ENCODE data around the gene DPF3. TPM values are rescaled to one million over a fixed set of nuclear protein-coding genes. Genes with fewer than 3 reads are reported as not detected.

DPF3 gene
- total and polyA plus RNA-seq, 2 experiments from 2014 or later, result 6.8 to 7.9 TPM

DNA sequence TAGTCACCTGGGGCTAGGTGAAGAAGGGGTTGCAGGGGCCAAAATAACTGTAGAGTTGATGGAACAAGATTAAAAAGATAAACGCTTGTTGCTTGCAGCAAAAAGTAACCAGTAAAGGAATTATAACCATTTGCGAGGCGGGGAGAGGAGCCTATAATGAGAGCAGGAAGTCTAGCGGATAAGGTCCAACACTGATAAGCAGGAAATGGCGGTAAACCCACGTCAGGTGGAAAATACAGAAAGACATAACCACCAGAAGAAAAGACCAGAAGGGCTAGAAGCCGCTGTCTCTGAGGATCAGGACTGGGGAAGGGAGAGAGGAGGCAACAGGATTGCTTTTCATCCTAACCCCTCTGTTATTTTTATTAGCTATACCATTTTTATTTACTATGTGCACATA is 303.3 kb downstream of the DPF3 start:
- Histone ChIP-seq H3K4me2 (ENCODE audit: unreplicated experiment) (no peak overlapping the region), H4K20me1 (ENCODE audit: insufficient read depth) (no peaks in the 10 kb centered on the region), H3K4me1 (ENCODE audit: insufficient read depth) (no peaks in the 10 kb centered on the region), H3K79me2 (ENCODE audit: insufficient read depth) (no peaks in the 10 kb centered on the region), H3K9me2 (ENCODE audit: insufficient read depth) (no peaks in the 10 kb centered on the region), H2AFZ (no peak overlapping the region), H3K9ac (no peak overlapping the region), H3K9me3 (ENCODE audit: low read depth) (no peaks in the 10 kb centered on the region), H3K27me3 (replicated peaks; ENCODE audit: insufficient read depth) (no peaks in the 10 kb centered on the region), H3K27ac (no peak overlapping the region), H3K4me3 (no peak overlapping the region), H3F3A (ENCODE audit: insufficient read depth) (no peaks in the 10 kb centered on the region), H3K36me3 (ENCODE audit: low read depth) (no peaks in the 10 kb centered on the region)
- no peak for DNase-seq
- 53 to 60% methylated on average over 7 of the region's 7 CpGs for whole genome bisulfite sequencing, 2 experiments (ENCODE audit: low coverage in 1 of 2, low lambda C conversion rate in 2 of 2, missing lambda C conversion rate in 2 of 2)
- TF ChIP-seq EZH2 (IDR thresholded peaks at IDR 0.05; ENCODE audit: insufficient read depth, poor library complexity, severe bottlenecking) (no peak), EZH2phosphoT487 (IDR thresholded peaks at IDR 0.05; ENCODE audit: insufficient read depth, low read depth) (no peak)
- in situ Hi-C loops (cut with MboI), result no loop called here

DNA sequence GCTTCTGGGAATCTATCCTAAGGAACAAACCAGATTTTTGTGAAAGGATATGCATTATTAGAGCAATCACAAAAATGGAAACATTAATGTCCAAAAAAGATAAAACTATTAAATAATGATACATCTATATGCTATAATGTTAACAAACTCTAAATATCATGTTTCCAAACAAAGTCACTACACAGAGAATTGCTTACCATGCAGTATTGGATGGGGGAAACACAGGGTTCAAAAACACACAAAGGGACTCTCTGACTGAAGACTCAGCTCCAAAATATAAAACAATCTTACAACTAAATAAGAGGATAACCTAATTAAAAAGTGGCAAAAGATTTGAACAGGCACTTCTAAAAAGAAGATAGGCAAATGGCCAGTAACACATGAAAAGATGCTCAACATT is 304.2 kb downstream of the DPF3 start:
- in situ Hi-C loops (cut with MboI), result no loop called here
- Histone ChIP-seq H3K27me3 (replicated peaks; ENCODE audit: insufficient read depth) (no peaks in the 10 kb centered on the region), H4K20me1 (ENCODE audit: insufficient read depth) (no peaks in the 10 kb centered on the region), H3K4me1 (ENCODE audit: insufficient read depth) (no peaks in the 10 kb centered on the region), H3K4me2 (ENCODE audit: unreplicated experiment) (no peak overlapping the region), H3K79me2 (ENCODE audit: insufficient read depth) (no peaks in the 10 kb centered on the region), H2AFZ (no peak overlapping the region), H3K27ac (no peak overlapping the region), H3K9ac (no peak overlapping the region), H3K9me3 (ENCODE audit: low read depth) (no peaks in the 10 kb centered on the region), H3K9me2 (ENCODE audit: insufficient read depth) (no peaks in the 10 kb centered on the region), H3K4me3 (no peak overlapping the region), H3K36me3 (ENCODE audit: low read depth) (no peaks in the 10 kb centered on the region), H3F3A (ENCODE audit: insufficient read depth) (no peaks in the 10 kb centered on the region)
- TF ChIP-seq EZH2 (IDR thresholded peaks at IDR 0.05; ENCODE audit: insufficient read depth, poor library complexity, severe bottlenecking) (no peak), EZH2phosphoT487 (IDR thresholded peaks at IDR 0.05; ENCODE audit: insufficient read depth, low read depth) (no peak)
- no peak for DNase-seq

DNA sequence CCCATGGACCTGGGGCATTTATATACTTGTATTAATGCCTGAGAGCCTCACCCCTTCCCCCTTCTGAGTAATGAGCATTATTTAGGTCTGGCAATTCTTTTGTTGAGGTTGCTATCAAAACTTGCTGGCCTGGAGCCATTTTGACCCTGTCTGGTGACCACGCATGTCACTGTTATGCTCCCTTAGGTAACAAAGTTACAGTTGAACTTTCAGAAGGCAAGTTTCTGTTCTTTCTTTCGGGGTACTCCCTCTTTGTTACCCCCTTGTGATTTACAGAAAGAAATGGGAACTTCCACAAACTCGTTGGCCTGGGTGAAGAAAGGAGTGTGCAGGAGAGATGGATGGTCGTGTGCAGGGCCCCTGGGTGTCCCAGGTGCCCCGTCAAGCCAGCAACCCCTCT is 305.4 kb downstream of the DPF3 start:
- no peaks in the 10 kb centered on the region for H3K36me3 ChIP-seq (ENCODE audit: low read depth)
- no peak overlapping the region for H3K4me2 ChIP-seq (ENCODE audit: unreplicated experiment)
- no peaks in the 10 kb centered on the region for H3K9me2 ChIP-seq (ENCODE audit: insufficient read depth)
- H3F3A ChIP-seq (ENCODE audit: insufficient read depth), result no peaks in the 10 kb centered on the region
- H3K9ac ChIP-seq, result no peak overlapping the region
- H4K20me1 ChIP-seq (ENCODE audit: insufficient read depth), result no peaks in the 10 kb centered on the region
- no peak overlapping the region for H3K27ac ChIP-seq
- no peak overlapping the region for H2AFZ ChIP-seq
- H3K9me3 ChIP-seq (ENCODE audit: low read depth), result no peaks in the 10 kb centered on the region
- no peak for DNase-seq
- in situ Hi-C loops (cut with MboI), result no loop called here
- 37 to 43% methylated on average over 5 of the region's 5 CpGs for WGBS, 2 experiments (ENCODE audit: low coverage in 1 of 2, low lambda C conversion rate in 2 of 2, missing lambda C conversion rate in 2 of 2)
- no peaks in the 10 kb centered on the region for H3K27me3 ChIP-seq (replicated peaks; ENCODE audit: insufficient read depth)
- H3K79me2 ChIP-seq (ENCODE audit: insufficient read depth), result no peaks in the 10 kb centered on the region
- H3K4me3 ChIP-seq, result no peak overlapping the region
- TF ChIP-seq EZH2 (IDR thresholded peaks at IDR 0.05; ENCODE audit: insufficient read depth, poor library complexity, severe bottlenecking) (no peak), EZH2phosphoT487 (IDR thresholded peaks at IDR 0.05; ENCODE audit: insufficient read depth, low read depth) (no peak)
- no peaks in the 10 kb centered on the region for H3K4me1 ChIP-seq (ENCODE audit: insufficient read depth)

GRCh38 chr14:72583316-72584272 is 310.3 kb downstream of the DPF3 start:
- WGBS, 2 experiments (ENCODE audit: low coverage in 1 of 2, low lambda C conversion rate in 2 of 2, missing lambda C conversion rate in 2 of 2), result 56 to 61% methylated on average over 5 of the region's 5 CpGs

More at GRCh38 chr14:72583316-72584272, 310.3 kb downstream of the DPF3 start:
- H3K79me2 ChIP-seq (ENCODE audit: insufficient read depth), result no peaks in the 10 kb centered on the region
- H3F3A ChIP-seq (ENCODE audit: insufficient read depth), result no peaks in the 10 kb centered on the region
- no peaks in the 10 kb centered on the region for H3K9me3 ChIP-seq (ENCODE audit: low read depth)
- no peak overlapping the region for H3K4me2 ChIP-seq (ENCODE audit: unreplicated experiment)
- H3K27me3 ChIP-seq (replicated peaks; ENCODE audit: insufficient read depth), result no peaks in the 10 kb centered on the region
- DNase-seq, result no peak
- no peak for TF ChIP-seq EZH2phosphoT487 (IDR thresholded peaks at IDR 0.05; ENCODE audit: insufficient read depth, low read depth)
- no peak for TF ChIP-seq EZH2 (IDR thresholded peaks at IDR 0.05; ENCODE audit: insufficient read depth, poor library complexity, severe bottlenecking)
- no peak overlapping the region for H2AFZ ChIP-seq
- in situ Hi-C loops (cut with MboI), result no loop called here
- no peaks in the 10 kb centered on the region for H3K4me1 ChIP-seq (ENCODE audit: insufficient read depth)
- H3K36me3 ChIP-seq (ENCODE audit: low read depth), result no peaks in the 10 kb centered on the region
- H4K20me1 ChIP-seq (ENCODE audit: insufficient read depth), result no peaks in the 10 kb centered on the region
- H3K27ac ChIP-seq, result no peak overlapping the region
- H3K9me2 ChIP-seq (ENCODE audit: insufficient read depth), result no peaks in the 10 kb centered on the region
- no peak overlapping the region for H3K9ac ChIP-seq
- no peak overlapping the region for H3K4me3 ChIP-seq

All from GM23248 (cell line).